AG20443 (cell line): Measurements from ENCODE around the gene LRP3.
"Not testable (repeated sequence)": the region's sequence is repeated elsewhere in the genome, so short reads cannot be mapped to it uniquely, and the experiment has no call there.

ENCODE experiments used
- DNase-seq: peaks from one replicate; pipeline ENCODE4 v3.0.0; 2012; ENCODE audit warnings: low spot score, mixed read lengths

LRP3 gene

DNA sequence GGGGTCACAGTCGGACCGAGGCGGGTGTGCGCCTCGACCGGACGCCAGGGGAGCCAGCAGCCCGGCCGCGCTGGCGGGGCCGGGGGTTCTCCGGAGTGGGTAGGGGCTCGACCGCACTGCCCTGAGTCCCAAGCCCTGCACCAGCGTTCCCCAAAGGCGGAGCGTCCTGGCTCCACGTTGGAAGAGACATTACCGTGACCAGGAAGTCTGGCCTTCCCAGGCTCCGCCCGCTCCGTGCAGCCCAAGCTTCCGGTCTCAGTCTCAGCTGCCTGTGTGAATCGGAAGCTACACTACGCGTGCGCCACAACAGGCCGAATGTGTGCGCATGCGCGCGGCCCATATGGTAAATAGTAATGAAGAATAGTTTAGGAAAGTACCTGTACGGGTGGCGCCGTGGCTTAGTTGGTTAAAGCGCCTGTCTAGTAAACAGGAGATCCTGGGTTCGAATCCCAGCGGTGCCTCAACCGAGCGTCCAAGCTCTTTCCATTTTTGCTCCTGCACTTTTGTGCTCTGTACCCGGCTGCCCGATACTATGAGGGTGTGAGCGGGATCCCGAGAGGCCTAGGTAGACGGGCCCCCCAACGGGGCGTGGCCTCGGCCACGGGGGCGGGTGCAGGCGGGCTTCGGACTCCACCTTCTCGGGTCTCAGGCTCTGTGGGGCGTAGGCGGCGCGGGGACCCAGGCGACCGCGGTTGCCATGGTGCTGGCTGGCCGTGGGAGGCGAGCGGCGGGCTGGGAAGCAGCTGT lies 17.3 kb upstream of the LRP3 start:
- DNase-seq: peak; percentile 98

DNA sequence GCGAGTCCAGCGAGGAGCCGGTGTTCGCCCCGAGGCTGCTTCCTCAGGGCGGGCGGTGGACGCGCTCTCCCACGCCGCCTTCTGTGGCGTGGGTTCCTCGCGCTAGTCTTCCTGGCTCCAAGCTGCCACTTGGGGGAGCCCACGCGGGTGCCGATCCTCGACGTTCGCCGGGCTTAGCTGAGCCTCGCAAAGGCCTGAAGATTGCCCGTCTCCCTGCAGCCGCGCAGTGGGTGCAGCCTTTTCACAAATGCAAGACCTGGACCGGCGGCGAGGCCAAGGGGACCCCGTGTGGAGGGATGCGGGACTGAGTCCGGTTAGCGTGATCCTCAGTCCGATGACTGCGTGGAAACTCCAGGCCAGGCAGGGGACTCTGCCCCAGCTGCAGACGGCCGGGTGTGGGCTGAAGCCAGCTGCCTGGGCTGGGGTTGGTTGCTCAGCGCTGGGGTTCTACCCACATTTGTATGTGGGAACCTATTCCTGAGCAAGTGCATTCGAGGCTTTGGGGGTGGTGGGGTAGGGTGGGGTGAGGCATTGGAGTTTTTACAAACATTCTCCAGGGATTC lies 16.6 kb upstream of the LRP3 start:
- peak; percentile 67 for DNase-seq

- DNase-seq: no peak
These were observed 7.5 kb upstream of the LRP3 start for GRCh38 chr19:33186431-33187182.

GRCh38 chr19:33187183-33187540 lies 7.0 kb upstream of the LRP3 start:
- DNase-seq: no peak

DNA sequence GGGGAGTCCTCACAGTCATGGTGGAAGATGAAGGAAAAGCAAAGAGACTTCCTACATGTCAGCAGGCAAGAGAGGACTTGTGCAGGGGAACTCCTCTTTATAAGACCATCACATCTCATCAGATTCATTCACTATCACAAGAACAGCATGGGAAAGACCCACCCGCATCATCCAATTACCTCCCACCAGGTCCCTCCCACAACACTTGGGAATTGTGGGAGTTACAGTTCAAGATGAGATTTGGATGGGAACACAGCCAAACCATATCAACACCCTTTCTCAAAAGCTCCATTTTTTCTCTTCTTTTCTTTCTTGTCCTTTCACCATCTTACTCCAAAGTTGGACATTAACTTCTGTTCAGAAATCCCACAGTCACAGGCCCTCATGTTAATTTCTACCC lies 4.7 kb upstream of the LRP3 start:
- no peak for DNase-seq

DNA sequence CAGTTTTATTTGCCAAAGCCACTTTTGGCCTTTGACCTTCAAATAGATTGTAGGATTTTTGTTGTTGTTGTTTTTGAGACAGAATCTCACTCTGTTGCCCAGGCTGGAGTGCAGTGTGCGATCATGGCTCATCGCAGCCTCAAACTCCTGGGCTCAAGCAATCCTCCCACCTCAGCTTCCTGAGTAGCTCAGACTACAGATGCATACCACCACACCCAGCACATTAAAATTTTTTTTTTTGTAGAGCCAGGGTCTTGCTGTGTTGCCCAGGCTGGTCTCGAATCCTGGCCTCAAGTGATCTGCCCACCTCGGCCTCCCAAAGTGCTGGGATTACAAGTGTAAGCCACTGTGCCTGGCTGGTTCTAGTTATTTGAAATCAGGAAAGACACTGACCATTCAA lies 3.0 kb upstream of the LRP3 start:
- DNase-seq: not testable (repeated sequence)

GRCh38 chr19:33191501-33191900 lies 2.6 kb upstream of the LRP3 start:
- no peak for DNase-seq

DNA sequence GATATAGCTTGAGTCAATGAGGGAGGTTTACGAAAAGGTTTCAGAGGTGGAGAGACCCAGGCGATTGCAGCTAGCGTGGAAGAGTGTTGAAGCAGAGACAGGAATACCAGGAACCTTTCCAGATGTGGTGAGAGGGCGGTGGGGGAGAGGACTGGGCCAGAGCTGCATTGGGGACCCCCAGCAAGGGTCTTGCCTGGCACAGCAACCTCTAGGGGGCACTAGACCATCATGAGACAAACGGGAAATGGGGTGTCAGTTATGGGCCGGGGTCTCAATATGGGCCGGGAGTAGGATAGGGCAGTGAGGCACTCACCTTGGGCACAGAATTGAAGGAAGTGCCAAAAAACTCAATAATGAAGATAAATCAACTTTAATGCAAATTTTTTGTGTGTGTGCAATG lies 2.1 kb upstream of the LRP3 start:
- peak; percentile 3 for DNase-seq

DNA sequence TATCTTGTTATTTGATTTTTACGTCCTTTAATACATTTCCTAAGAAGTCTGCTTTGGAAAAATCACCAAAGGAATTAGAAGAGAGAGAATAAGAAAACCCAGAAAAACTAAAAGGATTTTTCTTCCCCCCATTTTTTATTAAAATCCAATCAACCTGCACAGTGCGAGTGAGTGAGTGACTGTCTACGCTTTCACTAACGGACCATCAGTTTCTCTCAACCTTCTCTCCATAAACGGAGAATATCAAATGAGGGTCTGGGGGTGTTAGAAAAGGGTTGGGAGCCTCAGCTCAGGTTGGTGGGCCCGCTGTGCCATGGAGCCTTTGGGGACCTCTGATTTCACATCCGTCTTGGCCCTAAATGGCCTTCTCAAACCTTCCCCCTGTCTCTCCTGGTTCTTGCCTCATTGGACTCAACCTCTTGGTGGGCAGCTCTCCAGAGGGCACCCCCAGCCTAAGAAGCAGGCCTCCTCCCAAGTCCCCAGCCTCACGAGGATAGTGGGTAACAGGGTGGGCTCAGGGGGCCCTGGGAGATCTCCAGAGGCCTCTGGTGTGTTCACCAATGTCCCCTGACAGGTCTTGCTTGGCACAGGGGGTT lies 763 bp upstream of the LRP3 start:
- DNase-seq: peak; percentile 7

GRCh38 chr19:33194532-33194885 lies 379 bp downstream of the LRP3 start:
- peak; percentile 59 for DNase-seq

DNA sequence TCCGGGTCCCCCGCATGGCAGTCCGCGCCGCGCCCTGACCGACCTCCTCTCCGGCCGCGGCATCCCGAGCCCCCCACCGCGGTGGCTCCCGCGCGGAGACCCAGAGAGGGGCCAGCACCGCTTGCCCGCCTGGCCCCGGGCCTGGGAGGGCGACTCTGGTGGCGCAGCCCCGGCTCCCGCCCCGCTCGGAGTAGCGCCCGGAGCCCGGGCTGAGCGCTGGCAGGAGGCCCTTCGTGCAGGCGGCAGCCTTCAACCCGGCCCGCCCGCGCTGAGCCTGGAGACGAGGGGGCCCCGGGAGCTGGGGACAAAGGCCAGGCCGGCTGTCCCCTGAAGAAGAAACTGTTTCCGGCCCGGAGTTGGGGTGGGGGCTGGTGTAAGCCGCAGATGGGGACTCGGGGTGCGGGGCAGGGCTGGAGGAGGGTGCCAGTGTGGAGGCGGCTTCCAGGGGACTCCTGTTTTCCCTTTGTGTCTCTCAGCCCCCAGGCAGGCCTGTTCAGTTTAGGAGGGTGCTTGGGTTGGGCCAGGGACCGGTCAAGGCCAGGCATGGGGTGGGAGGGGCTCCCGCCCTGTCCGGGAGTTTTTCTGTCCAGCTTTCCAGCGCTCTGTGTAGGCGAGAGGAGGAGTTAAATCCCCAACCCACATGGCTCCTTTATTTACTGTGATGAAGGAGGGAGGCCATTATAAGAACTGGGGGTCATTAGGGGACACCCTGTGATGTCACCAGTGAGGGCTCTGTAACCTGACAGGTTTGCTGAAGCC lies 935 bp downstream of the LRP3 start:
- DNase-seq: peak; percentile 79

- no peak for DNase-seq
These were observed 1.7 kb downstream of the LRP3 start for GRCh38 chr19:33195645-33196347.

DNA sequence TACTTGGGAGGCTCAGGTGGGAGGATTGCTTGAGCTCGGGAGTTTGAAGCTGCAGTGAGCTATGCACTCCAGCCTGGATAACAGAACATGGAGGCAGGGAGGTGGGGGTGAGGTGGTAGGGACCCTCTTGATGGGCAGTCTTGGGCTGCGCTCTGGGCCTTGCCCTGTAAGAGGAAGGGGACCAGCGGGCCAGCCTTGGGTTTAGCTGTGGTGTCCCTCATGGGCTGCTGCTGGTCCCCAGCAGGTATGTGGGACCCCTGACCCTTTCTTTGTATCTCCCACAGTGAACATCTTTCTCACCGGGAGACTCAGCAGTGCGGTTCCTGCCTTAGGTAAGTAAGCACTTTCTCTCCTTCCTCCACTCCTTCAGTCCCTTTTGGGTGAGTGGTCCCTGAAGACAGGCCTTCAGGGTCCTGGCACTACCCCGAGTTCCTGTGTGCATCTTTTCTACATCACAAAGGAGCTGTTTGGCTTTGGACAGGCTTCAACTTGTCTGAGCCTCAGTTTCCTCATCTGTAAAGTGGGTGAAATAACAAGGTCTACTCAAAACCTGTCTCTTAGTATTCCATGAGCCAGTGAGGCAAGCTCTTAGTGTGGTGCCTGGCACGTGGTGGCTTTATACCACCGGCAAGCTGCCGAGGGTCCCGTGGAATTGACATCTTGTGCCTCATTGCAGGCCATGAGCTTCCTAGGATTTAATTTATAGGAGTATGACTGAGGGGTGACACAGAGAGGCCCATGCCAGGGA lies 2.5 kb downstream of the LRP3 start:
- no peak for DNase-seq

DNA sequence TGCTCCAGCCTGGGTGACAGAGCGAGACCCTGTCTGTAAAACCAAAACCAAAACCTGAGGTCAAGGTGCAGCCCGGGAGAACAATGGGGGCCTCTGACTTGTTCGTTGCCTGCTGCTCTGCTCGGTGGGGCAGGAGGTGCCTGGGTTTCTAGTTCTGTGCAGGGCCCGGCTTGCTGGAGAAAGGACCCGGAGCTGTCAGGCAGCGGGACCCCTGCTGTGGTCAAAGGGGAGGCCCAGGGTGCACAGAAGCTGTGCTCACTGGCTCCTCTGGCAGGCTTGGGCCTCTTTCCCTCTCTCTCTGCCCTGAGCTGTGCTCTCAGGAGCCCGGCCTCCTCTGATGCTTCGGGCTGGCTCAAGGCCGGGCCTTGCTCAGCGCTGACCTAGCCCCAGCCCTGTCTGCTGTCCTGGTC lies 3.5 kb downstream of the LRP3 start:
- no peak for DNase-seq

DNA sequence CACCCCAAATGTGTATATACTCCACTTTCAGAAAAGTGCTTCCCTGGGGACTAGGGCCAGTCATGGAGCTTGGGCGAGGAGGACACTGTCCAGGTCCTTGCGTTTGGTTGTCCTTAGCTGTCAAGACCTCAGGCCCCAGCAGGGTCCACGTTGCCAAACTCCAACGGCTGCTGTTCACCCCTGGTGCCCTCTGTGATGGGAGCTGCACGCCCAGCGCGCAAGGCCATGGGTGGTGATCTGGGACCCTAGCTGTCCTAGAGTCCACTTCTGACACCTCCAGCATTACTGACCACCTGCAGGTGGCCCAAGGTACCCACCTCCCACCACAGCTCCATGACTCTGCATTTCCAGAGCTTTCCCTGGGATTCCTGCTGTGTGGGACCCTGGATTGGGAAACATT lies 4.0 kb downstream of the LRP3 start:
- DNase-seq: no peak

DNA sequence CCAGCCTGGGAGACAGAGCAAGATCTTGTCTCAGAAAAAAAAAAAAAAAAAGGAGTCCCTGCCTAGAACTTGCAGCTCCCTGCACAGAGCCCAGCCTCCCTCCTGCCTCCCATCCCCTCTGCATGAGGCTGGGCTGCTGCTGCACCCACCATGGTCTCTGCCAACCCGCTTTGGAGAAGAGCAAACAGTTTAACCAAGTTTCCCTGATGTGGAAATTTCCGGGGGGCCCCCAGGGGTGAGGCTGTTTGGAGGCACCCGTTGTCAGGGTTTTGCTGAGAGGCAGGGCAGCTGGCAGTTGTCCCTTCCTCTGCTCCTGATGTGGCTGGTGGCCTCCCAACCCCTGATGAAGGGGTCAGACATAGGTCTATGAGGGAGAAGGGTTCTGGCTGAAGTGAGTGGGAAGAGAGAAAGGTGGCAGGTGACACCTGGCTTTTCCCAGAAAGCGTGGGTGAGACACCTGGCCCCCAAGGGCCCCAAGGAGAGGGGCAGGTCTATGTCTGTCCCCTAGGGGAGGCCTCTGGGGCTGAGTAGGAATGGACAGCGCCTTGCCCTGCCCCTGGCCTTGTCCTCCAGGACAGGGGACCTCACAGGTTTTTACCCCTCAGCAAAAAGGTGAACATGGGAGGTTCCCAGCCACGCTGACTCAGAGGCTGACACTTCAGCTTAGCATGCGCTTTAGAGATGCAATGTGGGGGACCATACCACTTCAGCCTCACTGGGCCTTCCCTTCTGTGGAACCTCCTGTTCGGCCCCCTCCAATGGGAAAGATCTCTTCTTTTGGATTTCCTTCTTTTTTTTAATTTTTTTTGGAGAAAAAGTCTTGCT lies 5.5 kb downstream of the LRP3 start:
- DNase-seq: no peak

DNA sequence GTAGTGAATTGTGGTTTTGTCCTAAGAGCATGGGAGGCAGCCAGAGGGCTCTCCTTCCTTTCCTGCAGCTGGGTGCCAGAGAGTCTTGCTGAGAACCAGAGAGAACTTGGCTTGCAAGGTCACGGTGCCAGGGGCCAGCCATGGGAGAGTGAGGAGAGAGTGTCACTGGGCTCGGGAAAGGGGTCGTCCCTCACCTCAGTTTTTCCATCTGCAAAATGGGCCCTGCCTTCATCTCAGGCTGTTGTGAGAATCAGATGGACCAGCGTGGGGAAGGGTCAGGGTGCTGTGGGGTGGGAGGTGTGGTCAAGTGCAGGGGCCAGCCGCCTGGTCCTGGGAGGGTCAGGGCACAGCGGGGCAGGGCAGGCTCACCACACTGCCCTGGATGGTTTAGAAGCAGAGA lies 7.3 kb downstream of the LRP3 start:
- no peak for DNase-seq

- no peak for DNase-seq
These were observed 7.9 kb downstream of the LRP3 start for GRCh38 chr19:33201886-33202545.
